K562 (cell line): ENCODE data around the gene ALOX12. TPM values are rescaled to one million over a fixed set of nuclear protein-coding genes. Genes with fewer than 3 reads are reported as not detected.

Experiments used
- ATF4 ChIP-seq: fragments of 450-650 bp; formaldehyde crosslinking; IDR thresholded peaks from 2 replicates; pipeline ENCODE4 v1.4.0; 2022; ENCODE audit warnings: mild to moderate bottlenecking, moderate library complexity
- BDP1 ChIP-seq: IDR thresholded peaks from 3 replicates; pipeline ENCODE4 v1.6.1; 2011; ENCODE audit not compliant: insufficient read length, insufficient read depth
- ELF2 ChIP-seq: fragments of 250-450 bp; sonication (Bioruptor Pico); IDR thresholded peaks from 2 replicates; pipeline ENCODE4 v1.5.0; 2021; ENCODE audit warnings: mild to moderate bottlenecking
- ESRRA ChIP-seq: fragments of 450-650 bp; IDR thresholded peaks from 2 replicates; pipeline ENCODE4 v1.6.1; 2014; ENCODE audit warnings: low read depth, mild to moderate bottlenecking, moderate library complexity, borderline replicate concordance
- ETV5 ChIP-seq: sonication (generic); formaldehyde crosslinking; IDR thresholded peaks from 2 replicates; pipeline ENCODE4 v1.4.0; 2020; ENCODE audit warnings: low read depth, mild to moderate bottlenecking, missing genetic modification reagents
- GABPB2 ChIP-seq: fragments of 250-450 bp; sonication (Bioruptor Pico); conservative IDR thresholded peaks from 2 replicates; pipeline ENCODE4 v1.5.1; 2021; ENCODE audit warnings: mild to moderate bottlenecking
- HDAC3 ChIP-seq: fragments of 450-650 bp; IDR thresholded peaks from 2 replicates; pipeline ENCODE4 v1.6.1; 2018; ENCODE audit warnings: borderline replicate concordance, mild to moderate bottlenecking, moderate library complexity; ENCODE audit not compliant: partially characterized antibody
- HMG20A ChIP-seq: fragments of 450-650 bp; formaldehyde crosslinking; conservative IDR thresholded peaks from 2 replicates; pipeline ENCODE4 v1.4.0; 2020; ENCODE audit warnings: mild to moderate bottlenecking, mixed read lengths
- HNRNPLL ChIP-seq: fragments of 200-400 bp; formaldehyde crosslinking; IDR thresholded peaks from 2 replicates; pipeline ENCODE4 v1.6.1; 2017; ENCODE audit warnings: low read length, low read depth, mild to moderate bottlenecking; ENCODE audit not compliant: poor library complexity, severe bottlenecking
- MCM7 ChIP-seq, 2 experiments: fragments of 450-650 bp; IDR thresholded peaks; 2 replicates each; pipeline ENCODE4 v1.6.1; 2016 to 2018
- MTA1 ChIP-seq: fragments of 450-650 bp; IDR thresholded peaks from 2 replicates; pipeline ENCODE4 v1.6.1; 2017; ENCODE audit warnings: borderline replicate concordance
- NR0B1 ChIP-seq: fragments of 450-650 bp; IDR thresholded peaks from one replicate; pipeline ENCODE4 v1.6.1; 2018; ENCODE audit warnings: mild to moderate bottlenecking, moderate library complexity; ENCODE audit not compliant: partially characterized antibody
- PCBP1 ChIP-seq: fragments of 200-400 bp; formaldehyde crosslinking; IDR thresholded peaks from 2 replicates; pipeline ENCODE4 v1.6.1; 2018; ENCODE audit warnings: mild to moderate bottlenecking, low read depth, low read length; ENCODE audit not compliant: poor library complexity, severe bottlenecking
- SNAPC5 ChIP-seq: fragments of 250-450 bp; sonication (Bioruptor Pico); IDR thresholded peaks from 2 replicates; pipeline ENCODE4 v1.8.0; 2021; ENCODE audit warnings: moderate library complexity, mild to moderate bottlenecking, inconsistent platforms
- SNRNP70 ChIP-seq: fragments of 200-400 bp; formaldehyde crosslinking; optimal IDR thresholded peaks from 2 replicates; pipeline ENCODE3; 2017; ENCODE audit warnings: low read depth, low read length
- TAF15 ChIP-seq: fragments of 200-400 bp; formaldehyde crosslinking; IDR thresholded peaks from 2 replicates; pipeline ENCODE4 v1.6.1; 2017; ENCODE audit warnings: mild to moderate bottlenecking, low read depth, low read length, moderate library complexity
- TRIM28 ChIP-seq: fragments of 450-650 bp; IDR thresholded peaks from 2 replicates; pipeline ENCODE4 v1.6.1; 2017
- ZBTB26 ChIP-seq: fragments of 450-650 bp; formaldehyde crosslinking; IDR thresholded peaks from 2 replicates; pipeline ENCODE4 v1.4.0; 2022; ENCODE audit warnings: missing genetic modification characterization
- ZNF197 ChIP-seq: fragments of 200-800 bp; sonication (Bioruptor generic); IDR thresholded peaks from 2 replicates; pipeline ENCODE4 v1.6.1; 2016; ENCODE audit warnings: low read depth, missing genetic modification characterization, missing compliant biosample characterization
- ZNF354B ChIP-seq: fragments of 250-450 bp; sonication (Bioruptor Pico); IDR thresholded peaks from 2 replicates; pipeline ENCODE4 v1.4.0; 2020
- ZNF780A ChIP-seq: fragments of 250-450 bp; sonication (Bioruptor Pico); IDR thresholded peaks from 2 replicates; pipeline ENCODE4 v1.5.0; 2021; ENCODE audit warnings: mild to moderate bottlenecking
- polyA plus RNA-seq, 8 experiments: library from polyadenylated mRNA; depleted of rRNA in 4 of 8; stranded (reverse) in 5 of 8; unstranded in 3 of 8; fragments of >200 nt; fragmentation: Nextera tagmentation in 2 of 8; fragmentation: Illumina TruSeq in 1 of 8; extraction: Ambion mirVana in 2 of 8; extraction: Trizol in 1 of 8; gene quantifications; 2 replicates each; pipeline versions ENCODE4 v1.2.1 to v1.2.3, GENCODE V29; 2011 to 2014; ENCODE audit warnings: inconsistent platforms in 1 of 8, missing spikeins in 1 of 8
- total RNA-seq, 7 experiments: library from RNA; depleted of rRNA in 6 of 7; stranded (reverse); fragments of >200 nt in 6 of 7; fragmentation: Illumina TruSeq in 2 of 7; extraction: Trizol in 2 of 7; gene quantifications; 2 replicates each; pipeline versions ENCODE4 v1.2.1 to v1.2.3, GENCODE V29; 2011 to 2021; ENCODE audit warnings: low replicate concordance in 1 of 7
- TF ChIP-seq, protein P1 (sequence below): sonication (generic); formaldehyde crosslinking; IDR thresholded peaks from 2 replicates; pipeline ENCODE4 v1.5.0; 2020; ENCODE audit warnings: missing genetic modification reagents
- TF ChIP-seq, protein P2 (sequence below): fragments of 450-650 bp; formaldehyde crosslinking; IDR thresholded peaks from 2 replicates; pipeline ENCODE4 v1.4.0; 2020; ENCODE audit warnings: mild to moderate bottlenecking
- TF ChIP-seq, protein P3 (sequence below): fragments of 450-650 bp; formaldehyde crosslinking; IDR thresholded peaks from 2 replicates; pipeline ENCODE4 v1.4.0; 2020; ENCODE audit warnings: mild to moderate bottlenecking, moderate library complexity

Gene ALOX12
- total and polyA plus RNA-seq, 9 of the 15 experiments (the other 6 are each of a cell fraction or from before 2014, with no cell fraction given) = 0.09 to 1.1 (median 0.47) TPM; not detected in 1

DNA sequence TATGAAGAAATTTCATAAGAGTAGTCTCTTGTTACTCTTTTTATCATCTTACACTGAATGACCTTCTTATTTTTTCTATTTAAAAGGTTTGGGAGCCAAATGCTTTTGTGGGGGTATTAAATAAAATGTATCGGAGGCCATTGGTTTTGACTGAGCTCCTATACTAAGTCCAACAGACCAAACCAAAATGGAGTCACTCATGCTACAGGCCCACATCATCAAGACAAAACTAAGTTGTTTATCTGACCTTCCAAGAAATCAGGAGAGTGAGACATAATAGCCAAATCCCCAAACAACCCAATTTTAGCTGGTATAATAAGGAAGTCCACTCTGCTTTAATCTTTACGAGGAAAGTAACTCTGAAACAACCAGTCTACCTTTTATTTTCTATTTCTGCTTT, 48.1 kb upstream of the ALOX12 start (continued):
- TF ChIP-seq GABPB2 (CRISPR knock-in tag) = no peak
- no peak for TF ChIP-seq HNRNPLL
- TF ChIP-seq, protein P1, sequence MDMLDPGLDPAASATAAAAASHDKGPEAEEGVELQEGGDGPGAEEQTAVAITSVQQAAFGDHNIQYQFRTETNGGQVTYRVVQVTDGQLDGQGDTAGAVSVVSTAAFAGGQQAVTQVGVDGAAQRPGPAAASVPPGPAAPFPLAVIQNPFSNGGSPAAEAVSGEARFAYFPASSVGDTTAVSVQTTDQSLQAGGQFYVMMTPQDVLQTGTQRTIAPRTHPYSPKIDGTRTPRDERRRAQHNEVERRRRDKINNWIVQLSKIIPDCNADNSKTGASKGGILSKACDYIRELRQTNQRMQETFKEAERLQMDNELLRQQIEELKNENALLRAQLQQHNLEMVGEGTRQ = no peak
- no peak for TF ChIP-seq PCBP1
- peak; percentile 83; the same call in 1 of the 2 replicates for TF ChIP-seq ZNF197 (CRISPR knock-in tag)
- no peak for TF ChIP-seq NR0B1
- TF ChIP-seq ESRRA = no peak
- TF ChIP-seq MCM7 (IDR thresholded peaks at IDR 0.05) = no peak
- TF ChIP-seq ZNF780A (CRISPR knock-in tag) = no peak
- no peak for TF ChIP-seq MTA1
- 0 out of 2 replicates have a peak, but pooled peaks have one; percentile 57 for TF ChIP-seq ZBTB26 (CRISPR knock-in tag)
- no peak for TF ChIP-seq SNRNP70
- no peak for TF ChIP-seq HDAC3
- TF ChIP-seq TAF15 = no peak
- no peak for TF ChIP-seq TRIM28
- no peak for TF ChIP-seq BDP1
- peak; percentile 66; the same call in 1 of the 2 replicates for TF ChIP-seq HMG20A (CRISPR knock-in tag)
- TF ChIP-seq, protein P2, sequence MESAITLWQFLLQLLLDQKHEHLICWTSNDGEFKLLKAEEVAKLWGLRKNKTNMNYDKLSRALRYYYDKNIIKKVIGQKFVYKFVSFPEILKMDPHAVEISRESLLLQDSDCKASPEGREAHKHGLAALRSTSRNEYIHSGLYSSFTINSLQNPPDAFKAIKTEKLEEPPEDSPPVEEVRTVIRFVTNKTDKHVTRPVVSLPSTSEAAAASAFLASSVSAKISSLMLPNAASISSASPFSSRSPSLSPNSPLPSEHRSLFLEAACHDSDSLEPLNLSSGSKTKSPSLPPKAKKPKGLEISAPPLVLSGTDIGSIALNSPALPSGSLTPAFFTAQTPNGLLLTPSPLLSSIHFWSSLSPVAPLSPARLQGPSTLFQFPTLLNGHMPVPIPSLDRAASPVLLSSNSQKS = peak; percentile 81; the same call in 1 of the 2 replicates
- TF ChIP-seq ELF2 = peak; percentile 74; the same call in 1 of the 2 replicates
- TF ChIP-seq, protein P3, sequence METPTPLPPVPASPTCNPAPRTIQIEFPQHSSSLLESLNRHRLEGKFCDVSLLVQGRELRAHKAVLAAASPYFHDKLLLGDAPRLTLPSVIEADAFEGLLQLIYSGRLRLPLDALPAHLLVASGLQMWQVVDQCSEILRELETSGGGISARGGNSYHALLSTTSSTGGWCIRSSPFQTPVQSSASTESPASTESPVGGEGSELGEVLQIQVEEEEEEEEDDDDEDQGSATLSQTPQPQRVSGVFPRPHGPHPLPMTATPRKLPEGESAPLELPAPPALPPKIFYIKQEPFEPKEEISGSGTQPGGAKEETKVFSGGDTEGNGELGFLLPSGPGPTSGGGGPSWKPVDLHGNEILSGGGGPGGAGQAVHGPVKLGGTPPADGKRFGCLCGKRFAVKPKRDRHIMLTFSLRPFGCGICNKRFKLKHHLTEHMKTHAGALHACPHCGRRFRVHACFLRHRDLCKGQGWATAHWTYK (CRISPR knock-in tag) = peak; percentile 94
- no peak for TF ChIP-seq SNAPC5 (CRISPR knock-in tag)
- peak; percentile 89 for TF ChIP-seq ATF4 (CRISPR knock-in tag)
- TF ChIP-seq ETV5 = no peak
- TF ChIP-seq ZNF354B = peak; percentile 82; the same call in 1 of the 2 replicates
